Stimulated activated naive CD8-positive, alpha-beta T cell treated with anti-CD3 and anti-CD28 coated beads, Interleukin-15, Interleukin-2, amounts not matched to agents 100 ng/mL and 50 ng/mL, for 24 hours (primary cell): ENCODE results near the gene TMEM200B.
"Not testable (repeated sequence)": the region's sequence is repeated elsewhere in the genome, so short reads cannot be mapped to it uniquely, and the experiment has no call there.

ENCODE experiments used
- H3K27ac Mint-ChIP-seq: one replicate; pipeline ENCODE4 v1.8.0; 2021; ENCODE audit warnings: mild to moderate bottlenecking, mixed read lengths
- H3K27me3 Mint-ChIP-seq: one replicate; pipeline ENCODE4 v1.8.0; 2021; ENCODE audit warnings: mixed read lengths
- H3K36me3 Mint-ChIP-seq: one replicate; pipeline ENCODE4 v1.8.0; 2021; ENCODE audit warnings: low read depth, mixed read lengths
- H3K4me1 Mint-ChIP-seq: one replicate; pipeline ENCODE4 v1.8.0; 2021; ENCODE audit warnings: low read depth, mixed read lengths
- H3K4me3 Mint-ChIP-seq: one replicate; pipeline ENCODE4 v1.8.0; 2021; ENCODE audit warnings: mild to moderate bottlenecking, mixed read lengths
- H3K9me3 Mint-ChIP-seq: one replicate; pipeline ENCODE4 v1.8.0; 2021; ENCODE audit warnings: mixed read lengths

TMEM200B gene

DNA sequence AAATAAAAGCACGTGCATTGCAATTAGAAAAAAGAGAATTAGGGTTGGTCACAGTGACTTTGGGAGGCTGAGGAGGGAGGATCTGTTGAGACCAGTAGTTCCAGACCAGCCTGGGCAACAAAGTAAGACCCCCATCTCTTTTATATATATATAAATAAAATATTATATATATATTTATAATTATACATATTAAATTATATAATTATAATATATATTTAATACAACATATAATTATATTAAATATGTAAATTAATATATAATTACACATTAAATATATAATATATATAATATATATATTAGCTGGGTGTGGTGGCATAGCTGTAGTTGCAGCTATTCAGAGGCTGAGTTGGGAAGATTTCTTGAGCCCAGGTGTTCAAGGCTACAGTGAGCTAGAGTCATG, 23.2 kb downstream of the TMEM200B start:
- Mint-ChIP-seq H3K4me3 (no peak overlapping the region), H3K9me3 (no peaks in the 10 kb centered on the region), H3K36me3 (peaks cover 37% of the 10 kb centered on the region), H3K27me3 (no peaks in the 10 kb centered on the region), H3K4me1 (peaks cover 14% of the 10 kb centered on the region), H3K27ac (no peak overlapping the region)

DNA sequence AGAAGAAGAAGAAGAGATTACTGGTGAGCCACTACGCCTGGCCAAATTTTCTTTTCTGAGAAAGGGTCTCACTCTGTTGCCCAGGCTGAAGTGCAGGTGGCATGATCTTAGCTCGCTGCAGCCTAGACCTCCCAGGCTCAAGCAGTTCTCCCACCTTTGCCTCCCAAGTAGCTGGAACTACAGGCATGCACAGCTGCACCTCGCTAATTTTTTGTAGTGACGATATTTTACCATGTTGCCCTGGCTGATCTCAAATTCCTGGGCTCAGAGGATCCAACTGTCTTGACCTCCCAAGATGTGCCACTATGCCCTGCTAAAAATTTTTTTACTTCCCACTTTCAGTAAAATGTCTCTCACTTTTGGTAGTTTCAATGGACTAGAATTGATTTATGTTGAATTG, 24.4 kb downstream of the TMEM200B start:
- Mint-ChIP-seq H3K27ac (no peak overlapping the region), H3K4me3 (no peak overlapping the region), H3K4me1 (peaks cover 14% of the 10 kb centered on the region), H3K9me3 (no peaks in the 10 kb centered on the region), H3K36me3 (peaks cover 46% of the 10 kb centered on the region), H3K27me3 (no peaks in the 10 kb centered on the region)

DNA sequence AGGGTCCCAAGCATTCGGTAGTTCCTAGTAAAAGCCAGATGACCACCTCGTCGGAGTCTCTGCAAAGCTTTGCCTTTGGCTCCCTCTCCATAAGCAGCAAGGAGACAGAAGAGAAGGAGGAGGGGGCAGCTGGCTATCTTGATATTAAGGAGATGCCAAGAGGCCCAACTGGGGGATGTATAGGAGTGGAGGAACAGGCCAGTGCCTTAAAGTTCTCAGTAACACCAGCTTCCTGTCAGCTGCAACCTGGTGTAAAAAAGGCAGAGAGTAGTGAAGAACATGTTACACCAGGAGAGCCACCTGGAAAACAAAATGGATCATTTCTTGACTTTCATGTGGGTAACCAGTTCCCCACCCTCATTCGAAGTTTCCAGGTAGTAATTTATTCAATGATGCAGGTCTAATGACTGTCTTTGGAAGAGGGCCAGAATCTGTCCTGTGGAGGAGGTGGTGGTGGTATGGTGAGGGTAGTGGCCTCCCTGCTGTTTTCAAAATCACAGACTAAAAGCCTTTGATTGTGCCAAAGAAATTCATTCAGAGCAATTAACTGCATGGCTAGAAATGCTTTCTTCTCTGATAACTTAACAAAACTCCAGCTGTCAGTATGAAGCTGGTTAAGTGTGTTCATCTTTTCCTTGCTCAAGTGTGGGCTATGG, 27.3 kb downstream of the TMEM200B start:
- Mint-ChIP-seq H3K27me3 (no peaks in the 10 kb centered on the region), H3K4me1 (peaks cover 14% of the 10 kb centered on the region), H3K36me3 (peaks cover 52% of the 10 kb centered on the region), H3K9me3 (peaks cover 6% of the 10 kb centered on the region), H3K27ac (peak overlapping the region; percentile 42), H3K4me3 (no peak overlapping the region)

DNA sequence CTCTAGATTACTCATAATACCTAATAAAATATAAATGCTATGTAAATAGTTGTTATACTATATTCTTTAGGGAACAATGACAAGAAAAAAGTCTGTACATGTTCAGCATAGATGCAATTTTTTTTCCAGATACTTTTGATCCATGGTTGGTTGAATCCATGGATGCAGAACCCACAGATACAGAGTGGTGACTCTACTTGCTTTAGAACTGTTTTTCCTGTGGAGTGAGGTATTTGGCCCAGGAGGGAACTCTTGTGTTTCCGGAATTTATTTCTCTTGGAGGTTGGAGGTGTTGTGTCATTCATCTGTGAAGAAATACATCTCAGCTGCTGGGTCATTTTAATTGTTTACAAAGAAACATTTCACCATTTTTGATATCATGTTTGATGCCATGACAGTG, 28.7 kb downstream of the TMEM200B start:
- no peak overlapping the region for H3K4me3 Mint-ChIP-seq
- H3K4me1 Mint-ChIP-seq = peaks cover 14% of the 10 kb centered on the region
- H3K9me3 Mint-ChIP-seq = peaks cover 6% of the 10 kb centered on the region
- H3K27ac Mint-ChIP-seq = no peak overlapping the region
- no peaks in the 10 kb centered on the region for H3K27me3 Mint-ChIP-seq
- H3K36me3 Mint-ChIP-seq = peaks cover 56% of the 10 kb centered on the region

DNA sequence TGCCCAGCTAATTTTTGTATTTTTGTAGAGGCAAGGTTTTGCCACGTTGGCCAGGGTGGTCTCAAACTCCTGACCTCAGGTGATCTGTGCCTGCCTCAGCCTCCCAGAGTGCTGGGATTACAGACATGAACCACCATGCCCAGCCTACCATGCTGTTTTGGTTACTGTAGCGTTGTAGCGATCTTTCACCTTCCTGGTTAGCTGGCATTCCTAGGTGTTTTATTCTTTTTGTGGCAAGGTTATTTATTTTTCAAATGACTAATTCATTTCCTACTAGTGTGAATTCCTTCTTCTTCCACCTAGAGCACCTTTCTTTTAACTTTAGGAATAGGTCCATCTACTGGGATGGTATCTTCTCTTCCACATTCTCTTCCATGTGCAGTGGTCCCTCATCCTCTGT, 29.3 kb downstream of the TMEM200B start:
- H3K4me3 Mint-ChIP-seq = no peak overlapping the region
- no peak overlapping the region for H3K27ac Mint-ChIP-seq
- H3K27me3 Mint-ChIP-seq = no peaks in the 10 kb centered on the region
- H3K36me3 Mint-ChIP-seq = peaks cover 56% of the 10 kb centered on the region
- peaks cover 6% of the 10 kb centered on the region for H3K9me3 Mint-ChIP-seq
- H3K4me1 Mint-ChIP-seq = peaks cover 14% of the 10 kb centered on the region

DNA sequence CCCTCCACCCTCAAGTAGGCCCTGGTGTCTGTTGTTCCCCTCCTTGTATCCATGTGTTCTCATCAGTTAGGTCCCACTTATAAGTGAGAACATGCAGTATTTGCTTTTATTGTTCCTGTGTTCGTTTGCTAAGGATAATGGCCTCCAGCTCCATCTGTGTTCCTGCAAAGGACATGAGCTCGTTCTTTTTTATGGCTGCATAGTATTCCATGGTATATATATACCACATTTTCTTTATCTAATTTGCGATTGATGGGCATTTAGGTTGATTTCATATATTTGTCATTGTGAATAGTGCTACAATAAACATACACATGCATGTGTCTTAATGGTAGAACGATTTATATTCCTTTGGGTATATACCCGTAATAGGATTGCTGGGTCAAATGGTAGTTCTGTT, 31.0 kb downstream of the TMEM200B start:
- not testable (repeated sequence) for H3K27ac Mint-ChIP-seq
- H3K36me3 Mint-ChIP-seq = peaks cover 46% of the 10 kb centered on the region
- H3K4me1 Mint-ChIP-seq = peaks cover 14% of the 10 kb centered on the region

DNA sequence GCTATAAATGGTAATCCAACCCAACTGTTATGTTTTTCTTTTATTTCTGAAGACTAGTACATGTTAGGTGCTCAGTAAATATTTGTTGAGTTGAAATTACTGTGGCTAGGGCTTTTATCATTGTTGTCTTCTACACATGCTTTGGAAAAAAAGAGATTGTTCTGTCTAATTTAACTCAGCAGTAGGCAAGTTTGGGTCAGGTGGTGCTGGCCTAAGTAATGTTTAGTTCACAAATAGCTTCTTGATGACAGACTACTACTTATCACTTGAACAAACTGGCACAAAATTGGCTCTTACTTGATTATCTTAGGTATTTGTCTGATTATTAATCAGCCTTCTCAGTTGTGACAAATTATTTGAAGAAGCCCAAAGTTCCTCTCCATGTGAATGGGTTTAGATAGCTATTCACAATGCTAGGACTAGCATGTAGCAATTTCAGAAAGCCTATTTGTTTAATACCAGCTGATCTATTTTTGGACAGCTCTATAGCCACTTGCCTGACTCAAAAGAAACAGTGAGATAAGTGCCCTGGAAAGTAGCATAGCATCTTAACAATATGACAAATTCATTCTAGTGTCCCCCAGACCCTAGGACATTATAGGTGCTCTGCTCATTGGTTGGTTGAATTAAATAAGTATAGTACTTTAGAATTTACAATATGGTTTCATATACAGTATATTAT, 32.6 kb downstream of the TMEM200B start:
- Mint-ChIP-seq H3K27ac (no peak overlapping the region), H3K4me3 (no peak overlapping the region), H3K27me3 (no peaks in the 10 kb centered on the region), H3K9me3 (peaks cover 6% of the 10 kb centered on the region), H3K36me3 (peaks cover 38% of the 10 kb centered on the region), H3K4me1 (peaks cover 2% of the 10 kb centered on the region)

More for the DNA sequence above, 31.0 kb downstream of the TMEM200B start:
- not testable (repeated sequence) for H3K9me3 Mint-ChIP-seq, H3K27me3 Mint-ChIP-seq, H3K4me3 Mint-ChIP-seq

DNA sequence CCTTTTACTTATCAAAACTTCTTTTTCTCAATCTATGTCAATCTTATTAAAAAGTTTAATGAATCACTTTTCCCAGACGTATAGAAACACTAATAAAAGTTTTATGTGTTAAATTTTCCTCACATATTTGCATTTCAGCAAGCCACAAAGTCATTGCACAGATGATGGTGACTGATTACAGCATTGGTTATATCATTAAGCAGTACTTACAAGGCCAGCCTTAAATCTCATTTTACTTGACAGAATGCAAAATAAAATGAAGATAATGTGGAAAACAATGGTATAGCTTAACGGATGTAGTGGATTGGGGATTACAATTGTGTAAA, 39.5 kb downstream of the TMEM200B start:
- H3K4me1 Mint-ChIP-seq = peaks cover 20% of the 10 kb centered on the region
- H3K36me3 Mint-ChIP-seq = peaks cover 21% of the 10 kb centered on the region
- no peak overlapping the region for H3K4me3 Mint-ChIP-seq
- H3K27me3 Mint-ChIP-seq = no peaks in the 10 kb centered on the region
- H3K9me3 Mint-ChIP-seq = no peaks in the 10 kb centered on the region
- peak overlapping the region; percentile 68 for H3K27ac Mint-ChIP-seq

DNA sequence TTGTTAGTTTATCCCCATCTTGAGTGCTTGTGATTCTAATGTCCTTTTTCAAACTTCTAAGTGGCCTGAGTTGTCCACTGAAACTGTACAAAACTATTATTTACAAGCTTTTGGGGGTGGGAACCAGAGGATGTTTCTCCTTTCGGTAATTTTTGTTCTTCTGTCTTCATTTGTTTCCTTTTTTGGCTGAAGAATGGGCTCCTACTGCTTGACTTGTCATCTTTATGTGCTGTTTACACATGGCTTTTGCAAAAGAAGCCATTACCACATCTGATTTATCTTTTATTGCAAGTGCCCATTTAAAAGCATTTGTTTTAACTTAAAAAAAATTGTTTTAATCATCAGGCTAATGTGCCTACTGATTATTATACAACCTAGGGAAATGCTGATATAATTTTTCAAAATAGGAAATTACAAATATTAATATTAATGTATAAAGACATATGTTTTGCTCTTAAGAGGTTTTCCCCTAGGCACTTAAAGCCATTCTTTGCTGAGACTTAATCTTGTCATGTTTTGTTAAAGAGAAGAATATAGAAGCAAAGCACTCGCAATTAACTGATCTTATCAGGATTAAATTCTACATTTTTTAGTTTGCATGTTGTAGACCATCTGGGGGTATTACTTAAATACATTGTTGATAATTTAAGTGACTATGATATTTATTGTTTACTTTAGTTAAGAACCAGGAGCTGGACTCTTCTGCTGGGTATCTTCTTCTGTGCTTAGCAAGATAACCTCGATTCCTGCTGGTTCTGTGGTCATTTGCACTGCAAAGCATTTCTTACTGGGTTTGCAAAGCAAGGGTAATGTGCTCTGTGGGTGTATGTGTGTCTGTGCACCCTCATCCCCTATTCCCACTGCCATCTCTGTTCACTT, 40.1 kb downstream of the TMEM200B start:
- Mint-ChIP-seq H3K9me3 (no peaks in the 10 kb centered on the region), H3K4me3 (no peak overlapping the region), H3K27me3 (no peaks in the 10 kb centered on the region), H3K4me1 (peaks cover 20% of the 10 kb centered on the region), H3K36me3 (peaks cover 21% of the 10 kb centered on the region), H3K27ac (peak overlapping the region; percentile 68)

DNA sequence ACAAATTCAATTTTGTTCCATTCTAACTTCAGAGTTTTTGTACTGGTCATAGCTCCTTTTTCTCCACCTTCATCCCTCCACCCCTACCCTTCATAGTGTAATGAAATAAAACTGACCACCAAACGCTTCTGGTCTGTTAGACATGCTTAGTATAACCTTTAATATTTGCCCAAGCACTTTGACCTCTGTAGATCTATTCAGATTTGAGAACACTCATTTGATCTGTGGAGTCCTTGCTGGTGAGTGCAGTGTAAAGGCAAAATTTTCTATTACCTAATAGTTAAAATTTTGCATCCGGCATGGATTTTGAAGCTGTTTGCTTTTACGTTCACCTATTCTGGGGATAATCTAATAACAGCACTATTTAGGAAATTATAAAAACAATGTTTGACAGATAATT, 41.2 kb downstream of the TMEM200B start:
- Mint-ChIP-seq H3K9me3 (no peaks in the 10 kb centered on the region), H3K27ac (no peak overlapping the region), H3K4me3 (no peak overlapping the region), H3K27me3 (no peaks in the 10 kb centered on the region), H3K36me3 (peaks cover 21% of the 10 kb centered on the region), H3K4me1 (peaks cover 20% of the 10 kb centered on the region)

DNA sequence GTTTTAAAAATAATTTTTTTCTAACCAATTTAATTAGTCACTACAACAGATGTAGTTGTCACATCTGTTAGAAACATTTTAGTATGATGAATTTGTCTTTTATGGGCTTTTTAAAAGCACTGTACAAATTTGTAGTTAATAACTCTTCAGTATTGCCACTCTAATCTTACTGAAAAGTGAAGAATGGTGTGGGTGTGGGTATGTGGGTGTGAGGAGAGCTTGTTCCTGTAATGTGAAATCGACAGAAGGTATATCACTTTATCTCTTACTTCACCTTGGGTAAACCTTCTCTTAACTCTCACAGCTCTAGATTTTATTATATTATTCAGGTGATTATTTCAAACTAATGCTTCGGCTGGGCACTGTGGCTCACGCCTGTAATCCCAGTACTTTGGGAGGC, 42.5 kb downstream of the TMEM200B start:
- no peak overlapping the region for H3K4me3 Mint-ChIP-seq

DNA sequence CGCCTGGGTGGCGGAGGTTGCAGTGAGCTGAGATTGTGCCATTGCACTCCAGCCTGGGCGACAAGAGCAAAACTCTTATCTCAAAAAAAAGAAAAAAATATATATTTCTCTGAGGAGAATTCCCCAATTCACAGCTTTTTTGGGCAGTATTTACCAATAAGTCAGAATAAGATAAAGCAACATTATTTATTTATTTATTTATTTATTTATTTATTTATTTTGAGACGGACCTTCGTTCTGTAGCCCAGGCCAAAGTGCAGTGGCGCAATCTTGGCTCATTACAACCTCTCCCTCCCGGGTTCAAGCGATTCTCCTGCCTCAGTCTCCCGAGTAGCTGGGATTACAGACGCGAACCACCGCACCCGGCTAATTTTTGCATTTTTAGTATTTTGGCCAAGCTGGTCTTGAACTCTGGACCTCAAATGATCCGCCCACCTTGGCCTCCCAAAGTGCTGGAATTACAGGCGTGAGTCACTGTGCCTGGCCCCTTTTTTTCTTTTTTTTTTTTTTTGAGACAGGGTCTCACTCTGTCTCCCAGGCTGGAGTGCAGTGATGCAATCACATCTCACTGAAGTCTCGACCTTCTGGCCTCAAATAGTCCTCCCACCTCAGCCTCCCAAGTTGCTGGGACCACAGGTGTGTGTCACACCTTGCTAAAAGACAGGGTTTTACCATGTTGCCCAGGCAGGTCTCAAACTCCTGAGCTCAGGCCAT, 43.6 kb downstream of the TMEM200B start:
- H3K4me1 Mint-ChIP-seq = peaks cover 20% of the 10 kb centered on the region
- H3K27me3 Mint-ChIP-seq, H3K9me3 Mint-ChIP-seq, H3K27ac Mint-ChIP-seq, H3K4me3 Mint-ChIP-seq: not testable (repeated sequence)
- peaks cover 27% of the 10 kb centered on the region for H3K36me3 Mint-ChIP-seq

More for the DNA sequence above, 42.5 kb downstream of the TMEM200B start:
- H3K36me3 Mint-ChIP-seq = peaks cover 25% of the 10 kb centered on the region
- no peaks in the 10 kb centered on the region for H3K9me3 Mint-ChIP-seq
- no peaks in the 10 kb centered on the region for H3K27me3 Mint-ChIP-seq
- peaks cover 20% of the 10 kb centered on the region for H3K4me1 Mint-ChIP-seq
- peak overlapping the region; percentile 31 for H3K27ac Mint-ChIP-seq

DNA sequence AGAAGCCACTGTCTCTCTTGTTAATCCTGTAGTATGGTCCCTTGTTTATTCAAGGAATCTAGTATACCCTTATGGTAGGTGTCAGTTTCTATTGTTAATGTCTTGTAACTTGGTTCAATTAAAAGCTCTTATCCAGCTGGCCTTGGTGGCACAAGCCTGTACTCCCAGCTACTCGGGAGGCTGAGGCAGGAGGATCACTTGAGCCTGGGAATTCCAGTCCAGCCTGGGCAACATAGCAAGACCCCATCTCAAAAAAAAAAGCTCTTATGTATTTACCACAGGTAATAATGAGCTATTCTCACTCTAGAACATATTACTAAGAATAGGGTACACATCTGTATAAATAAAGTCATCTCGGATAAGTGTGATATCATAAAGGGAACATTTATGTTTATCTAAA, 46.5 kb downstream of the TMEM200B start:
- Mint-ChIP-seq H3K4me3 (no peak overlapping the region), H3K4me1 (peaks cover 7% of the 10 kb centered on the region), H3K36me3 (peaks cover 20% of the 10 kb centered on the region), H3K9me3 (no peaks in the 10 kb centered on the region), H3K27me3 (no peaks in the 10 kb centered on the region), H3K27ac (no peak overlapping the region)
